ENCODE measurements around the gene FAM124A.

DNA sequence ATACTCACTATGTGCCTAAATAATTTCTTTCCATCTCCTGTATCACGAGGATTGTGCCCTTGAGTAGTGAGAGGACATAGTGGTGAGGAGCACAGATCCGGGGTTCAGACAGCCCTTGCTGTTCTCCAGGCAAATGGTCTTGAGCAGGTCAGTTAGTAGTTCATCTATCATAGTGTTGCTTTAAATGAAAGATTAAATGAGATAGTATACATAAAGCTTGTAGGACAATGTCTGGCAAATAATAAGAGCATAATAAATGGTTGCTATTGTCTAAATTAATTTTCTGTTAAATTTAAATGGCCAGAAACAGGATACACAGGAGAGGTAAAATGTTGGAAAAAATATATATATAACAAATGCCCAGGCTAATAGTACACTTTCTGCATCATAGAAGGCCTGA lies 23.4 kb downstream of the FAM124A start:
- TF ChIP-seq, protein P1, sequence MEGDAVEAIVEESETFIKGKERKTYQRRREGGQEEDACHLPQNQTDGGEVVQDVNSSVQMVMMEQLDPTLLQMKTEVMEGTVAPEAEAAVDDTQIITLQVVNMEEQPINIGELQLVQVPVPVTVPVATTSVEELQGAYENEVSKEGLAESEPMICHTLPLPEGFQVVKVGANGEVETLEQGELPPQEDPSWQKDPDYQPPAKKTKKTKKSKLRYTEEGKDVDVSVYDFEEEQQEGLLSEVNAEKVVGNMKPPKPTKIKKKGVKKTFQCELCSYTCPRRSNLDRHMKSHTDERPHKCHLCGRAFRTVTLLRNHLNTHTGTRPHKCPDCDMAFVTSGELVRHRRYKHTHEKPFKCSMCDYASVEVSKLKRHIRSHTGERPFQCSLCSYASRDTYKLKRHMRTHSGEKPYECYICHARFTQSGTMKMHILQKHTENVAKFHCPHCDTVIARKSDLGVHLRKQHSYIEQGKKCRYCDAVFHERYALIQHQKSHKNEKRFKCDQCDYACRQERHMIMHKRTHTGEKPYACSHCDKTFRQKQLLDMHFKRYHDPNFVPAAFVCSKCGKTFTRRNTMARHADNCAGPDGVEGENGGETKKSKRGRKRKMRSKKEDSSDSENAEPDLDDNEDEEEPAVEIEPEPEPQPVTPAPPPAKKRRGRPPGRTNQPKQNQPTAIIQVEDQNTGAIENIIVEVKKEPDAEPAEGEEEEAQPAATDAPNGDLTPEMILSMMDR (IDR thresholded peaks at IDR 0.05; ENCODE audit: extremely low read depth in 1 of 2, insufficient read depth in 1 of 2, low read depth in 1 of 2, low read length in 2 of 2) = no peak
- no peak for TF ChIP-seq POLR2A (IDR thresholded peaks at IDR 0.05; ENCODE audit: low read depth, low read length)
- TF ChIP-seq EZH2 (IDR thresholded peaks at IDR 0.05; ENCODE audit: borderline replicate concordance, low read depth, low read length, severe bottlenecking) = no peak

Measured in endothelial cell of umbilical vein (primary cell).